Ectodermal cell (in vitro differentiated cells): Measurements from ENCODE around the gene SIAE. TPM values are rescaled to one million over a fixed set of nuclear protein-coding genes. Genes with fewer than 3 reads are reported as not detected.
A peak's percentile ranks its signal among the peaks of the same experiment; 100 is the strongest.

ENCODE experiments used
- H3K27ac ChIP-seq: 2 replicates; pipeline ENCODE4 v1.7.0; 2013; ENCODE audit warnings: mild to moderate bottlenecking, low read depth, low read length; ENCODE audit not compliant: insufficient read depth, poor library complexity, severe bottlenecking
- H3K27me3 ChIP-seq: 2 replicates; pipeline ENCODE4 v1.7.0; 2013; ENCODE audit warnings: mild to moderate bottlenecking, low read length; ENCODE audit not compliant: insufficient read depth, control insufficient read depth, poor library complexity, severe bottlenecking
- H3K36me3 ChIP-seq: one replicate; pipeline ENCODE4 v1.7.0; 2013; ENCODE audit warnings: low read length; ENCODE audit not compliant: control insufficient read depth, insufficient read depth
- H3K4me1 ChIP-seq: one replicate; pipeline ENCODE4 v1.7.0; 2013; ENCODE audit warnings: low read length; ENCODE audit not compliant: control insufficient read depth, insufficient read depth
- H3K4me3 ChIP-seq: 2 replicates; pipeline ENCODE4 v1.7.0; 2013; ENCODE audit warnings: low read depth, low read length, control low read depth; ENCODE audit not compliant: insufficient read depth
- H3K9me3 ChIP-seq: 2 replicates; pipeline ENCODE4 v1.7.0; 2013; ENCODE audit warnings: mild to moderate bottlenecking, low read length, moderate library complexity; ENCODE audit not compliant: control insufficient read depth
- WGBS, 2 experiments: methylation state at CpG; one replicate each; pipeline ENCODE4 v1.1.7; 2013; ENCODE audit warnings: missing lambda C conversion rate in 2 of 2; 5-methylcytosine and 5-hydroxymethylcytosine counted together
- polyA plus RNA-seq, 4 experiments: library from polyadenylated mRNA; stranded (reverse); fragments of 50-300 nt; gene quantifications; one replicate each; pipeline ENCODE4 v1.2.3, GENCODE V29; 2013

Gene SIAE
- polyA plus RNA-seq (2013, experiment 1 of 4): 5.6 TPM
- 7.9 TPM for polyA plus RNA-seq (2013, experiment 2 of 4)
- 5.5 TPM for polyA plus RNA-seq (2013, experiment 3 of 4)
- 7.5 TPM for polyA plus RNA-seq (2013, experiment 4 of 4)

- Histone ChIP-seq H3K27ac (peak within 1 kb of the TSS; percentile 80), H3K4me1 (peaks cover 5% of the 10 kb centered on the region), H3K36me3 (no peaks in the 10 kb centered on the region), H3K4me3 (peak within 1 kb of the TSS; percentile 72), H3K9me3 (no peaks in the 10 kb centered on the region), H3K27me3 (peaks cover 18% of the 10 kb centered on the region)
- 0 to 1% methylated on average over 58 of the region's 58 CpGs for WGBS, 2 experiments
Observed at GRCh38 chr11:124673333-124674167, at the start of gene SIAE, which contains the start of gene SPA17. Gene SIAE (minus strand): TSS chr11:124673739. CDS start chr11:124673708, 31 bp downstream. Gene SPA17 (plus strand): TSS chr11:124673904. CDS start chr11:124675265, 1,361 bp downstream.

GRCh38 chr11:124722176-124722575, 48.6 kb upstream of the SIAE start:
- Histone ChIP-seq H3K36me3 (no peaks in the 10 kb centered on the region), H3K4me1 (peaks cover 41% of the 10 kb centered on the region), H3K9me3 (no peaks in the 10 kb centered on the region), H3K27me3 (peaks cover 53% of the 10 kb centered on the region), H3K4me3 (no peak overlapping the region), H3K27ac (no peak overlapping the region)
- WGBS, 2 experiments: 70 to 72% methylated on average over 6 of the region's 6 CpGs

GRCh38 chr11:124719534-124719933, 46.0 kb upstream of the SIAE start:
- Histone ChIP-seq H3K27ac (no peak overlapping the region), H3K4me1 (peaks cover 27% of the 10 kb centered on the region), H3K4me3 (no peak overlapping the region), H3K36me3 (no peaks in the 10 kb centered on the region), H3K27me3 (peaks cover 72% of the 10 kb centered on the region), H3K9me3 (no peaks in the 10 kb centered on the region)
- WGBS, 2 experiments: 45 to 54% methylated on average over 2 of the region's 2 CpGs

GRCh38 chr11:124718801-124719200, 45.3 kb upstream of the SIAE start:
- H3K4me3 ChIP-seq: peak overlapping the region; percentile 33
- 36 to 37% methylated on average over 14 of the region's 14 CpGs for WGBS, 2 experiments
- H3K36me3 ChIP-seq: no peaks in the 10 kb centered on the region
- H3K27me3 ChIP-seq: peaks cover 72% of the 10 kb centered on the region
- H3K27ac ChIP-seq: no peak overlapping the region
- no peaks in the 10 kb centered on the region for H3K9me3 ChIP-seq
- H3K4me1 ChIP-seq: peaks cover 27% of the 10 kb centered on the region

- H3K27ac ChIP-seq: no peak overlapping the region
- H3K4me3 ChIP-seq: peak overlapping the region; percentile 33
- 2% methylated on average over 42 of the region's 45 CpGs for WGBS, 2 experiments
- peaks cover 72% of the 10 kb centered on the region for H3K27me3 ChIP-seq
- no peaks in the 10 kb centered on the region for H3K9me3 ChIP-seq
- no peaks in the 10 kb centered on the region for H3K36me3 ChIP-seq
- peaks cover 27% of the 10 kb centered on the region for H3K4me1 ChIP-seq
Observed at GRCh38 chr11:124717786-124718651, 44.5 kb upstream of the SIAE start.

GRCh38 chr11:124717421-124717785, 43.9 kb upstream of the SIAE start:
- peaks cover 72% of the 10 kb centered on the region for H3K27me3 ChIP-seq
- H3K27ac ChIP-seq: no peak overlapping the region
- peaks cover 26% of the 10 kb centered on the region for H3K4me1 ChIP-seq
- peak overlapping the region; percentile 33 for H3K4me3 ChIP-seq
- no peaks in the 10 kb centered on the region for H3K9me3 ChIP-seq
- H3K36me3 ChIP-seq: no peaks in the 10 kb centered on the region
- WGBS, 2 experiments: 62 to 65% methylated on average over 6 to 7 of the region's 7 CpGs

- 70 to 78% methylated on average over 3 of the region's 3 CpGs for WGBS, 2 experiments
- no peak overlapping the region for H3K4me3 ChIP-seq
- peaks cover 66% of the 10 kb centered on the region for H3K27me3 ChIP-seq
- no peaks in the 10 kb centered on the region for H3K9me3 ChIP-seq
- H3K36me3 ChIP-seq: no peaks in the 10 kb centered on the region
- H3K4me1 ChIP-seq: peaks cover 20% of the 10 kb centered on the region
- H3K27ac ChIP-seq: no peak overlapping the region
Observed at GRCh38 chr11:124716591-124716990, 43.1 kb upstream of the SIAE start.

GRCh38 chr11:124712392-124712791, 38.9 kb upstream of the SIAE start:
- H3K4me3 ChIP-seq: no peak overlapping the region
- H3K27ac ChIP-seq: no peak overlapping the region
- H3K9me3 ChIP-seq: no peaks in the 10 kb centered on the region
- no peaks in the 10 kb centered on the region for H3K4me1 ChIP-seq
- peaks cover 24% of the 10 kb centered on the region for H3K27me3 ChIP-seq
- 91% methylated on average over 2 to 3 of the region's 3 CpGs for WGBS, 2 experiments
- H3K36me3 ChIP-seq: no peaks in the 10 kb centered on the region

- no peaks in the 10 kb centered on the region for H3K4me1 ChIP-seq
- no peaks in the 10 kb centered on the region for H3K36me3 ChIP-seq
- no peak overlapping the region for H3K4me3 ChIP-seq
- WGBS, 2 experiments: 90 to 93% methylated on average over 4 of the region's 4 CpGs
- no peaks in the 10 kb centered on the region for H3K9me3 ChIP-seq
- H3K27me3 ChIP-seq: no peaks in the 10 kb centered on the region
- H3K27ac ChIP-seq: no peak overlapping the region
Observed at GRCh38 chr11:124707829-124708228, 34.3 kb upstream of the SIAE start.

GRCh38 chr11:124700028-124700427, 26.5 kb upstream of the SIAE start:
- Histone ChIP-seq H3K9me3 (no peaks in the 10 kb centered on the region), H3K27ac (no peak overlapping the region), H3K27me3 (no peaks in the 10 kb centered on the region), H3K36me3 (no peaks in the 10 kb centered on the region), H3K4me1 (no peaks in the 10 kb centered on the region), H3K4me3 (no peak overlapping the region)
